Measurements from ENCODE around the gene OR52J3.

GRCh38 chr11:5021996-5022395 is 24.3 kb upstream of the OR52J3 start:
- TF ChIP-seq ZBTB33 (IDR thresholded peaks at IDR 0.05; ENCODE audit: borderline replicate concordance, low read depth), result no peak
- TF ChIP-seq, protein P1, sequence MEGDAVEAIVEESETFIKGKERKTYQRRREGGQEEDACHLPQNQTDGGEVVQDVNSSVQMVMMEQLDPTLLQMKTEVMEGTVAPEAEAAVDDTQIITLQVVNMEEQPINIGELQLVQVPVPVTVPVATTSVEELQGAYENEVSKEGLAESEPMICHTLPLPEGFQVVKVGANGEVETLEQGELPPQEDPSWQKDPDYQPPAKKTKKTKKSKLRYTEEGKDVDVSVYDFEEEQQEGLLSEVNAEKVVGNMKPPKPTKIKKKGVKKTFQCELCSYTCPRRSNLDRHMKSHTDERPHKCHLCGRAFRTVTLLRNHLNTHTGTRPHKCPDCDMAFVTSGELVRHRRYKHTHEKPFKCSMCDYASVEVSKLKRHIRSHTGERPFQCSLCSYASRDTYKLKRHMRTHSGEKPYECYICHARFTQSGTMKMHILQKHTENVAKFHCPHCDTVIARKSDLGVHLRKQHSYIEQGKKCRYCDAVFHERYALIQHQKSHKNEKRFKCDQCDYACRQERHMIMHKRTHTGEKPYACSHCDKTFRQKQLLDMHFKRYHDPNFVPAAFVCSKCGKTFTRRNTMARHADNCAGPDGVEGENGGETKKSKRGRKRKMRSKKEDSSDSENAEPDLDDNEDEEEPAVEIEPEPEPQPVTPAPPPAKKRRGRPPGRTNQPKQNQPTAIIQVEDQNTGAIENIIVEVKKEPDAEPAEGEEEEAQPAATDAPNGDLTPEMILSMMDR (IDR thresholded peaks at IDR 0.05), result no peak
- TF ChIP-seq POLR2AphosphoS5 (IDR thresholded peaks at IDR 0.05; ENCODE audit: low read depth, low read length), result no peak
- TF ChIP-seq GABPA (IDR thresholded peaks at IDR 0.05; ENCODE audit: low read depth), result no peak
- no peak for TF ChIP-seq EP300 (IDR thresholded peaks at IDR 0.05; ENCODE audit: borderline replicate concordance in 1 of 2, low read depth in 1 of 2, low read length in 1 of 2)
- TF ChIP-seq MXI1 (IDR thresholded peaks at IDR 0.05; ENCODE audit: low read depth, low read length), result no peak
- TF ChIP-seq RFX5 (IDR thresholded peaks at IDR 0.05; ENCODE audit: low read length), result no peak
- no peak for TF ChIP-seq RXRA (IDR thresholded peaks at IDR 0.05; ENCODE audit: borderline replicate concordance, low read depth)
- no peak for TF ChIP-seq TAF1 (IDR thresholded peaks at IDR 0.05; ENCODE audit: borderline replicate concordance, low read depth, low read length)

All from SK-N-SH (cell line).